NCI-H2029 treated with DMSO at 0.1 percent for 48 hours (cell line): ENCODE measurements around the gene PTX4.

Experiments used
- DNase-seq: peaks from one replicate; lab custom pipeline; 2025; lab: John Stamatoyannopoulos, UW

Gene PTX4

GRCh38 chr16:1523581-1524245 lies 35.0 kb upstream of the PTX4 start:
- no peak for DNase-seq

GRCh38 chr16:1520461-1520860 lies 31.7 kb upstream of the PTX4 start:
- no peak for DNase-seq

GRCh38 chr16:1519831-1520230 lies 31.1 kb upstream of the PTX4 start:
- no peak for DNase-seq

GRCh38 chr16:1518626-1519135 lies 29.9 kb upstream of the PTX4 start:
- no peak for DNase-seq

GRCh38 chr16:1514507-1514906 lies 25.8 kb upstream of the PTX4 start:
- DNase-seq = no peak

GRCh38 chr16:1512774-1513173 lies 24.0 kb upstream of the PTX4 start:
- no peak for DNase-seq

- no peak for DNase-seq
Observed at GRCh38 chr16:1511662-1512569, 23.2 kb upstream of the PTX4 start.

- no peak for DNase-seq
Observed at GRCh38 chr16:1510941-1511351, 22.2 kb upstream of the PTX4 start.

GRCh38 chr16:1510272-1510671 lies 21.5 kb upstream of the PTX4 start:
- no peak for DNase-seq

GRCh38 chr16:1509307-1510221 lies 20.8 kb upstream of the PTX4 start:
- no peak for DNase-seq

GRCh38 chr16:1508494-1509187 lies 19.9 kb upstream of the PTX4 start:
- no peak for DNase-seq

- DNase-seq = no peak
Observed at GRCh38 chr16:1506494-1507213, 17.9 kb upstream of the PTX4 start.

GRCh38 chr16:1505912-1506311 lies 17.2 kb upstream of the PTX4 start:
- DNase-seq = no peak

GRCh38 chr16:1505073-1505844 lies 16.5 kb upstream of the PTX4 start:
- no peak for DNase-seq

GRCh38 chr16:1503110-1503955 lies 14.6 kb upstream of the PTX4 start:
- DNase-seq = no peak

- DNase-seq = no peak
Observed at GRCh38 chr16:1502092-1503004, 13.6 kb upstream of the PTX4 start.

- DNase-seq = no peak
Observed at GRCh38 chr16:1501630-1502029, 12.9 kb upstream of the PTX4 start.
